H9 (cell line): ENCODE results near the gene TRNT1. TPM values are rescaled to one million over a fixed set of nuclear protein-coding genes. Genes with fewer than 3 reads are reported as not detected.

Experiments used
- DNase-seq: peaks from one replicate; pipeline ENCODE4 v3.0.0-alpha.2; 2017
- H2AFZ ChIP-seq: one replicate; pipeline ENCODE4 v1.6.1; 2013; ENCODE audit warnings: mild to moderate bottlenecking, low read length, control low read depth, moderate library complexity
- H2AK5ac ChIP-seq: 2 replicates; pipeline ENCODE4 v1.6.1; 2013; ENCODE audit warnings: low read length, control low read depth, mixed read lengths; ENCODE audit not compliant: insufficient read length
- H2BK120ac ChIP-seq: one replicate; pipeline ENCODE4 v1.6.1; 2013; ENCODE audit warnings: low read depth, mild to moderate bottlenecking, low read length, control low read depth, inconsistent platforms; ENCODE audit not compliant: poor library complexity, severe bottlenecking
- H2BK12ac ChIP-seq: 2 replicates; pipeline ENCODE4 v1.6.1; 2013; ENCODE audit warnings: low read length, control low read depth, mixed read lengths, low read depth; ENCODE audit not compliant: insufficient read length
- H2BK15ac ChIP-seq: 2 replicates; pipeline ENCODE4 v1.6.1; 2013; ENCODE audit warnings: low read depth, low read length, control low read depth
- H2BK20ac ChIP-seq: one replicate; pipeline ENCODE4 v1.6.1; 2013; ENCODE audit warnings: low read depth, mild to moderate bottlenecking, low read length, control low read depth, inconsistent platforms; ENCODE audit not compliant: poor library complexity, severe bottlenecking
- H2BK5ac ChIP-seq: 2 replicates; pipeline ENCODE4 v1.6.1; 2013; ENCODE audit warnings: low read length, control low read depth, mixed read lengths; ENCODE audit not compliant: insufficient read length
- H3K14ac ChIP-seq: 2 replicates; pipeline ENCODE4 v1.6.1; 2013; ENCODE audit warnings: low read length, control low read depth; ENCODE audit not compliant: insufficient read depth
- H3K18ac ChIP-seq: 2 replicates; pipeline ENCODE4 v1.6.1; 2013; ENCODE audit warnings: low read depth, mild to moderate bottlenecking, mixed read lengths, low read length, control low read depth; ENCODE audit not compliant: insufficient read length
- H3K23ac ChIP-seq: 2 replicates; pipeline ENCODE4 v1.6.1; 2013; ENCODE audit warnings: low read length, control low read depth, mixed read lengths, low read depth; ENCODE audit not compliant: insufficient read length
- H3K23me2 ChIP-seq: 2 replicates; pipeline ENCODE4 v1.6.1; 2013; ENCODE audit warnings: low read depth, mild to moderate bottlenecking, mixed read lengths, low read length, control low read depth; ENCODE audit not compliant: insufficient read length, poor library complexity, severe bottlenecking
- H3K27ac ChIP-seq: 2 replicates; pipeline ENCODE4 v1.5.1; 2013; ENCODE audit warnings: low read length, control low read depth, mixed read lengths, low read depth; ENCODE audit not compliant: insufficient read length
- H3K27me3 ChIP-seq: 2 replicates; pipeline ENCODE4 v1.6.1; 2013; ENCODE audit warnings: low read length, control low read depth, inconsistent platforms; ENCODE audit not compliant: insufficient read depth
- H3K4ac ChIP-seq: 2 replicates; pipeline ENCODE4 v1.6.1; 2013; ENCODE audit warnings: low read depth, mild to moderate bottlenecking, control low read depth, inconsistent platforms, low read length, moderate library complexity
- H3K4me1 ChIP-seq: 2 replicates; pipeline ENCODE4 v1.6.1; 2013; ENCODE audit warnings: low read length, control low read depth, inconsistent platforms; ENCODE audit not compliant: insufficient read depth
- H3K4me2 ChIP-seq: 2 replicates; pipeline ENCODE4 v1.6.1; 2013; ENCODE audit warnings: low read length, control low read depth, mixed read lengths; ENCODE audit not compliant: insufficient read length, insufficient read depth
- H3K56ac ChIP-seq: 2 replicates; pipeline ENCODE4 v1.6.1; 2013; ENCODE audit warnings: low read depth, mild to moderate bottlenecking, mixed read lengths, low read length, control low read depth; ENCODE audit not compliant: insufficient read length
- H3K79me1 ChIP-seq: 2 replicates; pipeline ENCODE4 v1.6.1; 2013; ENCODE audit warnings: low read depth, mild to moderate bottlenecking, moderate library complexity, low read length, control low read depth, inconsistent platforms; ENCODE audit not compliant: insufficient read depth, poor library complexity, severe bottlenecking
- H3K79me2 ChIP-seq: 2 replicates; pipeline ENCODE4 v1.6.1; 2013; ENCODE audit warnings: low read length, control low read depth, inconsistent platforms; ENCODE audit not compliant: insufficient read depth
- H3K9ac ChIP-seq: 2 replicates; pipeline ENCODE4 v1.6.1; 2013; ENCODE audit warnings: low read length, control low read depth, mixed read lengths; ENCODE audit not compliant: insufficient read length; ENCODE audit errors: extremely low read depth
- H3K9me3 ChIP-seq: one replicate; pipeline ENCODE4 v1.6.1; 2013; ENCODE audit warnings: low read depth, low read length, inconsistent platforms; ENCODE audit not compliant: control insufficient read depth
- H3T11ph ChIP-seq: one replicate; pipeline ENCODE4 v1.6.1; 2013; ENCODE audit warnings: mild to moderate bottlenecking, low read length, control low read depth, inconsistent platforms
- H4K20me1 ChIP-seq: one replicate; pipeline ENCODE4 v1.6.1; 2013; ENCODE audit not compliant: control insufficient read depth, insufficient read length, insufficient read depth
- H4K5ac ChIP-seq: 2 replicates; pipeline ENCODE4 v1.6.1; 2013; ENCODE audit warnings: low read depth, mild to moderate bottlenecking, mixed read lengths, low read length, control low read depth; ENCODE audit not compliant: insufficient read length
- H4K8ac ChIP-seq: replicated peaks from 2 replicates; pipeline ENCODE4 v1.6.1; 2013; ENCODE audit warnings: low read length, control low read depth, mixed read lengths, low read depth; ENCODE audit not compliant: insufficient read length
- H4K91ac ChIP-seq: 2 replicates; pipeline ENCODE4 v1.6.1; 2013; ENCODE audit warnings: low read depth, mild to moderate bottlenecking, moderate library complexity, mixed read lengths, low read length, control low read depth; ENCODE audit not compliant: insufficient read length
- H3K27ac Mint-ChIP-seq, 3 experiments: 2 replicates in 2 of 3; 3 replicates in 1 of 3; pipeline ENCODE4 v1.8.0; 2020 to 2021; ENCODE audit warnings: mixed read lengths in 3 of 3, mild to moderate bottlenecking in 1 of 3, moderate library complexity in 1 of 3
- H3K27me3 Mint-ChIP-seq: 2 replicates; pipeline ENCODE4 v1.8.0; 2021; ENCODE audit warnings: low read depth, mild to moderate bottlenecking, moderate library complexity, mixed read lengths
- H3K36me3 Mint-ChIP-seq, 3 experiments: 2 replicates in 2 of 3; 3 replicates in 1 of 3; pipeline ENCODE4 v1.8.0; 2020 to 2021; ENCODE audit warnings: low read depth in 3 of 3, mixed read lengths in 3 of 3; ENCODE audit not compliant: insufficient read depth in 1 of 3
- H3K4me1 Mint-ChIP-seq, 2 experiments: 2 replicates each; pipeline ENCODE4 v1.8.0; 2020; ENCODE audit warnings: mixed read lengths in 2 of 2
- H3K4me3 Mint-ChIP-seq, 2 experiments: 2 replicates in 1 of 2; 3 replicates in 1 of 2; pipeline ENCODE4 v1.8.0; 2020 to 2021; ENCODE audit warnings: mild to moderate bottlenecking in 2 of 2, mixed read lengths in 2 of 2, moderate library complexity in 1 of 2
- H3K9me3 Mint-ChIP-seq, 2 experiments: 2 replicates in 1 of 2; 3 replicates in 1 of 2; pipeline ENCODE4 v1.8.0; 2020; ENCODE audit warnings: mild to moderate bottlenecking in 2 of 2, mixed read lengths in 2 of 2, moderate library complexity in 1 of 2
- WGBS: extraction: QIAGEN DNeasy Blood & Tissue Kit; methylation state at CpG from one replicate; pipeline ENCODE4 v1.1.7; 2013; ENCODE audit warnings: missing lambda C conversion rate, low lambda C conversion rate, mixed read lengths; ENCODE audit not compliant: insufficient read length; ENCODE audit errors: extremely low coverage; 5-methylcytosine and 5-hydroxymethylcytosine counted together
- total RNA-seq: library from RNA; stranded (reverse); gene quantifications from 2 replicates; pipeline ENCODE4 v1.2.1, GENCODE V29; 2021
- TF ChIP-seq, protein P1 (sequence below): fragments of 200-600 bp; sonication (generic); conservative IDR thresholded peaks from 3 replicates; pipeline ENCODE4 v1.8.0; 2021; ENCODE audit warnings: antibody characterized with exemption, mild to moderate bottlenecking

Gene TRNT1
- total RNA-seq, 1 experiment from 2014 or later, result 49.2 TPM

DNA sequence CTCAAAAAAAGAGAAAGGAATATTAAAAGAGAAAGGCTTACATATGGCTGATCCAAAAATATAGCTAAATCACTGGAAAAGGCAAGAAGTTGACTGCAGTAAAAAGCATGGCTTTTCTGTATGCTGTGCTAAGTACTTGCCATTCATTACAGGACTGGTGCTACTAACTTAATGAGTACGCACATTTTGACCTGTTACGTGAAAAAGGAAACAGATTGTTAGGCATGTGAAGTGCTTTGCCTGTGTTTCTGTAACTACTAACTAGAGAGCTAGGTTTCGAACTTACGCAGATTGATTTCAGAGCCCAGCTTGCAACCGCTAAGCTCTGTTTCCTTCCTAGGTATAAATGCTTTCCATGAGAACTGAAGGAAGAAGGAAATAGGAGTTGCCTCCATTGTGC is 2.8 kb downstream of the TRNT1 start:
- H3K4ac ChIP-seq, result no peak overlapping the region
- Mint-ChIP-seq H3K4me3 (no peak overlapping the region), H3K36me3 (peaks cover 19 to 39% (median 34%) of the 10 kb centered on the region in 3 experiments)

More for the DNA sequence above, 2.8 kb downstream of the TRNT1 start:
- Histone ChIP-seq H3K18ac (no peak overlapping the region), H3K4me2 (no peak overlapping the region), H2BK15ac (no peak overlapping the region), H3K56ac (no peak overlapping the region), H3K79me1 (no peaks in the 10 kb centered on the region), H3K14ac (no peak overlapping the region), H2BK12ac (no peak overlapping the region), H4K91ac (no peak overlapping the region), H3K23me2 (peaks cover 13% of the 10 kb centered on the region), H3K9me3 (no peaks in the 10 kb centered on the region), H3K23ac (no peak overlapping the region), H2AK5ac (no peak overlapping the region), H2AFZ (no peak overlapping the region), H4K8ac (no peak overlapping the region), H3K27me3 (no peaks in the 10 kb centered on the region), H3K27ac (no peak overlapping the region), H3K79me2 (peaks cover 8% of the 10 kb centered on the region; the same call in 1 of the 2 replicates), H2BK5ac (no peak overlapping the region), H4K5ac (no peak overlapping the region), H3K9ac (no peak overlapping the region), H3K4me1 (no peaks in the 10 kb centered on the region), H3T11ph (no peak overlapping the region), H4K20me1 (no peaks in the 10 kb centered on the region), H2BK120ac (no peak overlapping the region), H2BK20ac (no peak overlapping the region)
- H3K4me1 Mint-ChIP-seq, result peaks cover 18 to 21% of the 10 kb centered on the region in 2 experiments
- H3K9me3 Mint-ChIP-seq, result no peaks in the 10 kb centered on the region
- no peak overlapping the region for H3K27ac Mint-ChIP-seq
- WGBS, result no CpG with 5 or more reads among the region's 5 CpGs
- no peak for DNase-seq
- no peaks in the 10 kb centered on the region for H3K27me3 Mint-ChIP-seq
- TF ChIP-seq, protein P1, sequence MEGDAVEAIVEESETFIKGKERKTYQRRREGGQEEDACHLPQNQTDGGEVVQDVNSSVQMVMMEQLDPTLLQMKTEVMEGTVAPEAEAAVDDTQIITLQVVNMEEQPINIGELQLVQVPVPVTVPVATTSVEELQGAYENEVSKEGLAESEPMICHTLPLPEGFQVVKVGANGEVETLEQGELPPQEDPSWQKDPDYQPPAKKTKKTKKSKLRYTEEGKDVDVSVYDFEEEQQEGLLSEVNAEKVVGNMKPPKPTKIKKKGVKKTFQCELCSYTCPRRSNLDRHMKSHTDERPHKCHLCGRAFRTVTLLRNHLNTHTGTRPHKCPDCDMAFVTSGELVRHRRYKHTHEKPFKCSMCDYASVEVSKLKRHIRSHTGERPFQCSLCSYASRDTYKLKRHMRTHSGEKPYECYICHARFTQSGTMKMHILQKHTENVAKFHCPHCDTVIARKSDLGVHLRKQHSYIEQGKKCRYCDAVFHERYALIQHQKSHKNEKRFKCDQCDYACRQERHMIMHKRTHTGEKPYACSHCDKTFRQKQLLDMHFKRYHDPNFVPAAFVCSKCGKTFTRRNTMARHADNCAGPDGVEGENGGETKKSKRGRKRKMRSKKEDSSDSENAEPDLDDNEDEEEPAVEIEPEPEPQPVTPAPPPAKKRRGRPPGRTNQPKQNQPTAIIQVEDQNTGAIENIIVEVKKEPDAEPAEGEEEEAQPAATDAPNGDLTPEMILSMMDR, result no peak
